ENCODE data around the gene MGMT. TPM values are rescaled to one million over a fixed set of nuclear protein-coding genes. Genes with fewer than 3 reads are reported as not detected.

MGMT gene
- total RNA-seq, 1 experiment from 2014 or later, result 11.5 TPM

- ATAC-seq, result no peak
- H3K79me2 ChIP-seq (ENCODE audit: insufficient read depth, low read length), result no peaks in the 10 kb centered on the region
Observed at GRCh38 chr10:129711291-129711690, 244.2 kb downstream of the MGMT start.

More at GRCh38 chr10:129711291-129711690, 244.2 kb downstream of the MGMT start:
- CTCF ChIA-PET, result no interaction called here
- intact Hi-C loops (cut with micrococcal nuclease), result no loop called here
- POLR2A ChIA-PET, result no interaction called here
- no peaks in the 10 kb centered on the region for H4K20me1 ChIP-seq (ENCODE audit: insufficient read depth)
- H3K9me2 ChIP-seq (ENCODE audit: insufficient read depth), result no peaks in the 10 kb centered on the region
- no peak overlapping the region for H3K4me3 ChIP-seq (replicated peaks in 1 of 2; ENCODE audit: low read depth in 1 of 2, low read length in 2 of 2)
- no peaks in the 10 kb centered on the region for H3K36me3 ChIP-seq (ENCODE audit: control insufficient read depth in 1 of 2, insufficient read depth in 2 of 2, low read length in 2 of 2)
- no peaks in the 10 kb centered on the region for H3K27me3 ChIP-seq (ENCODE audit: insufficient read depth, low read length)
- RAD21 ChIA-PET (ENCODE audit: low non-redundant PET in 1 of 2, low total read pairs in 2 of 2, uncharacterized antibody in 2 of 2, unreplicated experiment in 2 of 2), result no interaction called here
- H3K27ac ChIP-seq (ENCODE audit: low read depth, low read length), result no peak overlapping the region
- BruUV-seq (replicated peaks), result no TSS peak
- H3K4me1 ChIP-seq (ENCODE audit: control insufficient read depth in 1 of 2, insufficient read depth in 2 of 2, low read length in 2 of 2), result no peaks in the 10 kb centered on the region
- TF ChIP-seq REST (IDR thresholded peaks at IDR 0.05; ENCODE audit: low read depth), result no peak
- no peak for TF ChIP-seq EZH2phosphoT487 (IDR thresholded peaks at IDR 0.05; ENCODE audit: borderline replicate concordance)
- no peak for TF ChIP-seq YY1 (IDR thresholded peaks at IDR 0.05; ENCODE audit: extremely low read depth, insufficient replicate concordance, low read depth, low read length)
- no peak for TF ChIP-seq ZBTB33 (IDR thresholded peaks at IDR 0.05; ENCODE audit: extremely low read depth, insufficient replicate concordance, low read length)
- TF ChIP-seq POLR2AphosphoS5 (IDR thresholded peaks at IDR 0.05; ENCODE audit: low read depth, low read length), result no peak
- TF ChIP-seq CBX3 (IDR thresholded peaks at IDR 0.05; ENCODE audit: low read depth), result no peak
- TF ChIP-seq MAX (IDR thresholded peaks at IDR 0.05), result no peak
- no peak for TF ChIP-seq ZNF274 (IDR thresholded peaks at IDR 0.05; ENCODE audit: low read depth, low read length)
- no peak for TF ChIP-seq TCF7L2 (IDR thresholded peaks at IDR 0.05; ENCODE audit: borderline replicate concordance, extremely low read depth, insufficient read depth, insufficient read length)
- TF ChIP-seq SP1 (IDR thresholded peaks at IDR 0.05; ENCODE audit: low read depth), result no peak
- no peak for TF ChIP-seq CTCF (IDR thresholded peaks at IDR 0.05 in 2 of 3, conservative IDR thresholded peaks at IDR 0.05 in 1 of 3; ENCODE audit: borderline replicate concordance in 1 of 3, insufficient read depth in 1 of 3, low read depth in 2 of 3, low read length in 2 of 3)
- TF ChIP-seq RAD21 (IDR thresholded peaks at IDR 0.05; ENCODE audit: low read depth), result no peak
- TF ChIP-seq ATF3 (IDR thresholded peaks at IDR 0.05), result no peak
- TF ChIP-seq ELF1 (IDR thresholded peaks at IDR 0.05; ENCODE audit: borderline replicate concordance, low read depth), result no peak
- TF ChIP-seq ZFX (IDR thresholded peaks at IDR 0.05), result no peak
- H2AFZ ChIP-seq (ENCODE audit: low read depth, low read length, poor library complexity, severe bottlenecking), result no peak overlapping the region
- no peak overlapping the region for H3K9ac ChIP-seq (ENCODE audit: low read length)
- H3K4me2 ChIP-seq (ENCODE audit: low read length), result no peak overlapping the region
- no peaks in the 10 kb centered on the region for H3K9me3 ChIP-seq (ENCODE audit: control insufficient read depth in 1 of 2, insufficient read depth in 1 of 2, low read depth in 1 of 2, low read length in 2 of 2)
- no peak for DNase-seq (ENCODE audit: low read depth, low spot score)
